Raji (cell line): ENCODE measurements around the gene DNAH17.

Source experiments
- POLR2A ChIP-seq: IDR thresholded peaks from 2 replicates; pipeline ENCODE4 v1.6.1; 2011; ENCODE audit warnings: low read depth, low read length, control low read depth; ENCODE audit not compliant: insufficient read depth

DNAH17 gene

DNA sequence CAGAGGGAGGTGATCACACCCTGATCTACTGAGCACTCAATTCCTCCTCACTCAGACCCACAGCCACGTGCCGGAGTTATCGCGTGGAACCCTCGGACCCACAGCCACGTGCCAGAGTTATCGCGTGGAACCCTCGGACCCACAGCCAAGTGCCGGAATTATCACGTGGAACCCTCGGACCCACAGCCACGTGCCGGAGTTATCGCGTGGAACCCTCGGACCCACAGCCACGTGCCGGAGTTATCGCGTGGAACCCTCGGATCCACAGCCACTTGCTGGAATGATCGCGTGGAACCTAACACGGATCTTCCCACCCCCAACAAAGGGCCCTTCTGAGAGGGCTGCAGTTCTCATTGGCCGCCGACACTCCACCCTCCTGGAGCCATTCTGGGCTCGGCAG, 101.0 kb downstream of the DNAH17 start:
- TF ChIP-seq POLR2A = no peak

GRCh38 chr17:78475211-78475610, 102.0 kb downstream of the DNAH17 start:
- no peak for TF ChIP-seq POLR2A

- TF ChIP-seq POLR2A = no peak
Measured at GRCh38 chr17:78474614-78475146, 102.5 kb downstream of the DNAH17 start.

- TF ChIP-seq POLR2A = no peak
Measured at GRCh38 chr17:78473951-78474613, 103.1 kb downstream of the DNAH17 start.

- TF ChIP-seq POLR2A = no peak
Measured at GRCh38 chr17:78472035-78472905, 104.9 kb downstream of the DNAH17 start.

GRCh38 chr17:78471635-78472034, 105.6 kb downstream of the DNAH17 start:
- TF ChIP-seq POLR2A = no peak

GRCh38 chr17:78469443-78469842, 107.8 kb downstream of the DNAH17 start:
- no peak for TF ChIP-seq POLR2A

DNA sequence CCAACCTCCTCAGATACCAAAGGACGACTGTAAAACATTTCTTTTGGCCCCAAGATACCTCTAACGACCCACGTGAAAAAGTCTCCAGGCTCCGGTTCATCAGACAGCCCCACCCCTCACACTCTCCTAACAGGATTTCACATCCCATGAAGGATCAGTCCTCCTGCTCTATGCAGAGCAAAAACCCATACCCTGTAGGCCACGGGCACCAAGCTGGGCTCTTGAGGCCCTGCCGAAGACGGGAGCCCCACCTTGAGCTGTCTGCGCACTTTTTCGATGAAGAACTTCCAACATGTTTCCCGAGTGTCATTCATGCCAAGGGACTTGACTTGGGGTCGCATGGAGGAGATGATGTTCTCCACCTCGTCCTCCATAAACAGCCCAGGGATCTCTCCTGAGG, 108.8 kb downstream of the DNAH17 start:
- no peak for TF ChIP-seq POLR2A

DNA sequence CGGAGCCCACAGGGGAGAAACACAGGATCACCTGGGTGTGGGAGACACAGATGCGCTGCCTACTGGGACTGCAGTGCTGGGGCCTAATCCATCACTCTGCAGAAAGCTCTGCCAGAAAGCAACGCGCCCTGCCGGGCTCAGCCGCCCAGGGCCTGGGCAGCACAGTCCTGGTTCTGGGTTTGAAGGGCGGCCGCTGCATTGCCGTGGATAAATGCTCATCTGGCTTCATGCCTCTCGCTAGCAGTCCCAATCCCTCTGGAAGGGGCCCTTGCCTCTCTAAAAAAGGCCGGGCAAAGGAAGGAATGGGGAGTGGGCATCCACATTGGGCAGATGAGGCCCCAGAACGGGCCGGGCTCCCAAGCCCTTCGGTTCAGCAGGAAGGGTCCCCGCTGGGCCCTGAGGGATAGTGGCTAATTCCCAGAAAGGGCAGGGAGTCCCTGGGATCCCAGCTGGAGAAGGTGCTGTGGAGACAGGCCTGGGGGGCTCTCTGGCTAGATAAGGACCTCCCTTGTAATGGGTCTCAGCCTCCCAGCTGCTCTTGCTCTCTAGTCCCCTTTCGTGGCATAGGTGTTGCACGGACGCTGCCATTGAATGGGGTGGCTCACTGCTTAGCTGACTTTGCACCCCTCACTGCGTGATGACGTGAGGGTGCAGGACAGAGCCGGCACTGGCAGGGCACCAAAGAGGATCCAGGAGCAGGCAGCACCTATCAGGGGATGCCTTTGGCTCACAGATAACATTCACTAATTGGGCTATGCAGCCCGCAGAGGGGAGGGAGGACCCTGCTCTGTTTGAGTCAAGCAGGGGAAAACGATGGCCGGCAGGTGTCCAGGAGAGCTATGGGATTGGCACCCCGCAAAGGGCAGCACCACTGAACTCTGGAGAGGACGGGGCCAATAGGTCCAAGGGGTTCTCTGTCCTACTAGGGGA, 110.1 kb downstream of the DNAH17 start:
- TF ChIP-seq POLR2A = no peak

DNA sequence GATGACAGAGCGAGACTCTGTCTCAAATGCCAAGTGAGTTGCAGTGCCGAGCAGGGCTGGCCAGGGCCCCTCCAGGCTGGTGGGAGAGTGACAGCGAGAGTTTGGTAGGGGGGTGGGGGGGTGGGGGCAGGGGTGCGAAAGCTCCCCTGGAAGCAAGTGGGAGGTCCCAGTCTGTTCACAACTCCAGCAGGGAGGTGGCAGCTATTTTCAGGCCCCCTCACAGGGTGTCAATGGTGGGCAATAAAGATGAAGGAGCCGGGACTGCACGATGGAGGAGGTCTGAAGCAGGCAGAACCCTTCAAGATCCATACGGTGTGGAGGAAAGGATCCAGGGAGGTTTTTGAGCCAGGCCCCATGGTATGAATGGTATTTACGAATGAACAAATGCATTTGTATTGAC, 115.0 kb downstream of the DNAH17 start:
- no peak for TF ChIP-seq POLR2A

DNA sequence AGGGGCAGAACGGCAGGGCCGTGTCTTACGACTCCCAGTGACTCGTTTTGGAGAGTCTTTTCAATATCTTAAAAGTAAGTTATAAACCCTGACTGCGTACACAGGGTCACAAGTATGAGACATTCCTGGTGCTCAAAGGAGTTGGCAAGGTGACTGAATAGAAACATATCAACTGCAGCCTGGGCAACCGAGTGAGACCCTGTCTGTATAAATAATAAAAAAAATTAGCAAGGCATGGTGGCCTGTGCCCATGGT, 115.5 kb downstream of the DNAH17 start:
- no peak for TF ChIP-seq POLR2A

DNA sequence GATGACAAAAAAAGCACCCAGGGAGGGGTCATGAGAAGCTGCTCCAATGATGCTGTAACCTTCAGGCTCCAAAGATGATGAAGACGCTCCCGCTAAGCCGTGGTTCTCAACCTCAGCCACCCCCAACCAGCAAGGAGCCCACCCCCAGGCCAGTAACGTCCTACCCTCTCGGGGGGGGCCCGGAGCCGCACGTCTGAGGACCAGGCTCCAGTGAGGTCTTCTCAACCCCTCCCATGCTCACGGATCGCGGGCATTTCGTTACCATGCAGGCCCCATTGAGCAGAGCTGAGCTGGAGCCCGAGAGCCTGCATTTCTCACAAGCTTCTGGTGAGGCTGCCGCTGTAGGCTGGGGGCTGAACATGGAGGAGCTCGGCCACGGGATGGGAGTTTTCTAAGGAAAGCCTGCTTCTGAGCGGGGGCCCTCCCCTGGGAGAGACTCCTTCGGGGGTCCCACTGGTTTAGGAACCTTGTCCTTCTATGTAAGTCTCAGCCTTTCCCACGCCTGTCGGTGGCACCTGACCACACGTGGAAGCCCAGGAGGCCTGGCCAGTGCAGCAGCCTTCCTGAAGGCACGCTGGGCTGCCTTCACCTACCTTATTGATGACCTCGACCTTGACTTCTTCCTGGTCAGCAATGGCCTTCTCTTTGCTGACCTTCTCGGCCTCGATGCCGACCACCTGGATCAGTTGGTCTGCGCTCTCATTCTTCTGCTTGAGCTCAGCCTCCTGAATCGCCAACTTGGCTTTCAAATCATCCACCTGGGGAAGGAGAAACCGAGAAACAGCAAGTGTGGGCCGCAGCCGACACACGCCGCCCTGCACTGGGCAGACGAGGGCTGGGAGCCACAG, 116.0 kb downstream of the DNAH17 start:
- no peak for TF ChIP-seq POLR2A

DNA sequence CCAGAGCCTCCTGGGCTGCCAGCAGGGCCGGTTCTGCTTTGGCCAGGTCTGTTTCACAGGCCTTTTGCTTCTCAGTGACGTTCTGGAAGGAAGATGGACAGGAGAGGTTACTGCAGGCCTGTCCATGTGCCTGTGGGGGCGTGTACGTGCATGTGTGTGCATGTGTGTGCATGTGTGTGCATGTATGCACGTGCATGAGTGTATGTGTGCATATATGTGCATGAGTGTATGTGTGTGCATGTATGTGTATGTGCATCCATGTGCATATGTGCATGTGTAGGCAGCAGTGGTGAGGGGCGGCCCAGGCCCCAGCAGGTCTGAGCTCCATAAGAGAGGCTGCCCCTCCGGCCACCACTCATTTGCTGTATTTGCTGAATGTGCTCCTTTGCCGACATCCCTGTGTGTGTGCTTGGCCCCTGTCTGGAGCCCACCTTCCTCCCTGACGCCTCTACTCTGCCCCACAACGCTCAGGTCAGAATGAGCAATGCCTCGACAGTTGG, 117.0 kb downstream of the DNAH17 start:
- TF ChIP-seq POLR2A = no peak

DNA sequence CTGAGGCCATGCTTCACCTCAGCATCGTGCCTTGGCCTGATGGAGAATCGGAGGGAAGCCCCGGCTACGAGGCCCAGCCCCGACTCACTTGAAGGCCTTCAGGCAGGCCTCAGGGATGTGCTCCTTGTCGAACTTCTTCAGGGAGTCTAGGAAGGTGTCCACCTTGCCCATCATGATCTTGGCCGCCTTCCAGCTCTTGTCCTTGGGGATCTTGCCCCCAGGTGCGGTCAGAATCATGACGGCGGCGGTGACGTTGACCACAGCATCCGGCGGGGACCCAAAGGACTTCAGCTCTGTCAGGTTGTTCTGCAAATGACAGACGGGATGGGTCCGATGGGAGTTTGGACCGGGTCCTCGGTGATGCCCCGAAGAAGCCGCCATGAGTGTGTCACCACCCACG, 117.5 kb downstream of the DNAH17 start:
- no peak for TF ChIP-seq POLR2A
